ENCODE results near the gene TMEM191C.

GRCh38 chr22:21448627-21449416 lies 18.4 kb upstream of the TMEM191C start:
- TF ChIP-seq CTCF (IDR thresholded peaks at IDR 0.05) (no peak), EZH2 (IDR thresholded peaks at IDR 0.05; ENCODE audit: borderline replicate concordance, insufficient read depth, low read depth, low read length, poor library complexity, severe bottlenecking) (no peak)

Data from B cell (primary cell).